ENCODE measurements around the gene FDX1. TPM values are rescaled to one million over a fixed set of nuclear protein-coding genes. Genes with fewer than 3 reads are reported as not detected.

FDX1 gene
- polyA plus RNA-seq, 1 donor: 32.4 TPM

- Histone ChIP-seq H3K27me3 (ENCODE audit: control insufficient read depth, insufficient read depth, low read length) (no peaks in the 10 kb centered on the region), H3K4me1 (ENCODE audit: control insufficient read depth, insufficient read depth, low read length) (no peaks in the 10 kb centered on the region), H3K4me3 (ENCODE audit: low read length) (no peak overlapping the region), H3K36me3 (ENCODE audit: control insufficient read depth, insufficient read depth, low read length) (no peaks in the 10 kb centered on the region), H3K27ac (ENCODE audit: low read length) (no peak overlapping the region), H3K9me3 (ENCODE audit: control insufficient read depth, low read depth, low read length) (no peaks in the 10 kb centered on the region)
- WGBS (ENCODE audit: insufficient coverage, low lambda C conversion rate): no CpG with 5 or more reads among the region's 2 CpGs
- DNase-seq: no peak
Measured at GRCh38 chr11:110501428-110501827, 71.7 kb downstream of the FDX1 start.

DNA sequence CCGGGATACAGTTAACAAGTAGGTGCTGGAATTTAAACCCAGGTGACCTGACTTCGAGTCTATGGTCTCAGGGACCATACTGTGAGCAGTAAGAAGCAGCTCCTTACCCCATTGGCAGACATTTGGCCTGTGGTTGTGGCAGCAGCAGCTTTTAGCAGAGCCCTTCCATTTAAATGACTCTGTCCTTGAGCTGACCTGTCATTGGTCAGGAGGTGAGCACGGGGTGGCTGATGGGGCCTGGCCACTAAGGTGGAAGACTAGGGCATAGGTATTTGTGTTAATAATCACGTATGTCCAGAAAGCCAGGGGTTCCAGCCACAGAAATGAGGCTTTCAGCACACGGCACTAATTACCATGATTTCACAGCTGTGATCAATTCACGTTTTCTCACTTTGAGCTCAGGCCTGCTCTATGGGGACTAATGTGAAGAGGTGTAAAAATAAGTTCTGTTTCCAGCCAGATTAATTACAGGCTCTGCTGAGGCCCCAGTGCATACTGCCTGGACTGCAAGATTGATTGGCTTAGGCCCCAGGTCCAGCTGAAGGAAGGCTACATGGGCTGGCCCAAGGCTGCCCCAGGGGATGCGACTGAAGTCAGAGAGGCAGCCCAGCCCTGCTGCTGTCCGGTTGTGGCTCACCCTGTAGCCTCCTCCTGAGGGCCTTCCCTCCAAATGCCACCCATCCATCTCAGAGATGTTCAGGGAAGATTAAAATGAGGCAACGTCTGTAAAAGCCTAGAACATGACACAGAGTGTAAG lies 76.0 kb downstream of the FDX1 start:
- H3K4me1 ChIP-seq (ENCODE audit: control insufficient read depth, insufficient read depth, low read length): no peaks in the 10 kb centered on the region
- WGBS (ENCODE audit: insufficient coverage, low lambda C conversion rate): 100% methylated on average over 1 of the region's 9 CpGs
- no peak overlapping the region for H3K27ac ChIP-seq (ENCODE audit: low read length)
- no peaks in the 10 kb centered on the region for H3K27me3 ChIP-seq (ENCODE audit: control insufficient read depth, insufficient read depth, low read length)
- no peaks in the 10 kb centered on the region for H3K9me3 ChIP-seq (ENCODE audit: control insufficient read depth, low read depth, low read length)
- H3K36me3 ChIP-seq (ENCODE audit: control insufficient read depth, insufficient read depth, low read length): no peaks in the 10 kb centered on the region
- no peak overlapping the region for H3K4me3 ChIP-seq (ENCODE audit: low read length)
- no peak for DNase-seq

- Histone ChIP-seq H3K27me3 (ENCODE audit: control insufficient read depth, insufficient read depth, low read length) (no peaks in the 10 kb centered on the region), H3K4me1 (ENCODE audit: control insufficient read depth, insufficient read depth, low read length) (no peaks in the 10 kb centered on the region), H3K27ac (ENCODE audit: low read length) (no peak overlapping the region), H3K4me3 (ENCODE audit: low read length) (no peak overlapping the region), H3K9me3 (ENCODE audit: control insufficient read depth, low read depth, low read length) (no peaks in the 10 kb centered on the region), H3K36me3 (ENCODE audit: control insufficient read depth, insufficient read depth, low read length) (no peaks in the 10 kb centered on the region)
- DNase-seq: no peak
- no CpG with 5 or more reads among the region's 5 CpGs for WGBS (ENCODE audit: insufficient coverage, low lambda C conversion rate)
Measured at GRCh38 chr11:110507328-110507727, 77.6 kb downstream of the FDX1 start.

GRCh38 chr11:110508786-110509185 lies 79.0 kb downstream of the FDX1 start:
- no peaks in the 10 kb centered on the region for H3K9me3 ChIP-seq (ENCODE audit: control insufficient read depth, low read depth, low read length)
- H3K27me3 ChIP-seq (ENCODE audit: control insufficient read depth, insufficient read depth, low read length): no peaks in the 10 kb centered on the region
- H3K4me1 ChIP-seq (ENCODE audit: control insufficient read depth, insufficient read depth, low read length): no peaks in the 10 kb centered on the region
- DNase-seq: no peak
- H3K27ac ChIP-seq (ENCODE audit: low read length): no peak overlapping the region
- no peaks in the 10 kb centered on the region for H3K36me3 ChIP-seq (ENCODE audit: control insufficient read depth, insufficient read depth, low read length)
- WGBS (ENCODE audit: insufficient coverage, low lambda C conversion rate): 100% methylated on average over 1 of the region's 1 CpG
- no peak overlapping the region for H3K4me3 ChIP-seq (ENCODE audit: low read length)

DNA sequence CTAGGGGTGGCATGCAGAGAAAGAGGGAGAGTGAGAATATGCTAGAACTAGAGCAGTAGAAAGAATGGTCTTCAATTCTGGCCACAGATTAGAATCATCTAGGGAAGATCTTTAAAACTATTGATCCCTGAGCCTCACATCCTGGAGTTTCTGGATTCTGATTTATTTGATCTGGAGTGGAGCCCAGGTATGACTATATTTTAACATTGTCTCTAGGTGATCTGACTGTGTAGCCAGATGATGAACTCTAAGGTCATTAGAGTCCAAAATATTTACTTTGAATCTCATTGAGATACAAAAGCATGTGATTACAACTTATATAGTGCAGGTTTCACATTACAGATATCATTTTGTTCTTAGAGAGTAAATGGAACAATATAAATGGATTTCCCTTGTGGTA lies 79.7 kb downstream of the FDX1 start:
- DNase-seq: no peak
- H3K9me3 ChIP-seq (ENCODE audit: control insufficient read depth, low read depth, low read length): no peaks in the 10 kb centered on the region
- H3K27me3 ChIP-seq (ENCODE audit: control insufficient read depth, insufficient read depth, low read length): no peaks in the 10 kb centered on the region
- no peaks in the 10 kb centered on the region for H3K4me1 ChIP-seq (ENCODE audit: control insufficient read depth, insufficient read depth, low read length)
- H3K27ac ChIP-seq (ENCODE audit: low read length): no peak overlapping the region
- H3K4me3 ChIP-seq (ENCODE audit: low read length): no peak overlapping the region
- H3K36me3 ChIP-seq (ENCODE audit: control insufficient read depth, insufficient read depth, low read length): no peaks in the 10 kb centered on the region

DNA sequence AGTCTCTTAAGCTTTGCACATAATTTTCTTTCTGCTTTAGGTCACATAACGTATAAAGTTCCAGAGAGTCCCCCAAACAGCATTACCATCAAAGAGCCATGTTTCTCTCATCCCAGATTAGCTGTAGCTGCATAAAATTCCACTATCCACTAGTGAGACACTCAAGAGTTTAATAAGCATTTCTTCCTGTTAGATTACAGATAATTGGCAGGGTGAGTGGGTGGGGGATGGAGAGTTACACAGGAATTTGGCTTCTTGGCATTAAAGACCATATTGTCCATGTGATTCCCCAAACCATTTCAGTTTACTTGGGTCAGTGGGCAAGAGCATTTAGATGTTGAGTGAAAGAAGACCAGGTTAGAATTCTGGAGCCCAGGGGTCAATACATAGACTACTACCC lies 82.3 kb downstream of the FDX1 start:
- no peaks in the 10 kb centered on the region for H3K27me3 ChIP-seq (ENCODE audit: control insufficient read depth, insufficient read depth, low read length)
- 100% methylated on average over 1 of the region's 1 CpG for WGBS (ENCODE audit: insufficient coverage, low lambda C conversion rate)

GRCh38 chr11:110513259-110513801 lies 83.6 kb downstream of the FDX1 start:
- Histone ChIP-seq H3K27me3 (ENCODE audit: control insufficient read depth, insufficient read depth, low read length) (no peaks in the 10 kb centered on the region), H3K9me3 (ENCODE audit: control insufficient read depth, low read depth, low read length) (no peaks in the 10 kb centered on the region), H3K27ac (ENCODE audit: low read length) (no peak overlapping the region), H3K4me1 (ENCODE audit: control insufficient read depth, insufficient read depth, low read length) (no peaks in the 10 kb centered on the region), H3K4me3 (ENCODE audit: low read length) (no peak overlapping the region), H3K36me3 (ENCODE audit: control insufficient read depth, insufficient read depth, low read length) (no peaks in the 10 kb centered on the region)
- WGBS (ENCODE audit: insufficient coverage, low lambda C conversion rate): no CpG with 5 or more reads among the region's 12 CpGs
- DNase-seq: no peak

More for the DNA sequence above, 82.3 kb downstream of the FDX1 start:
- H3K4me3 ChIP-seq (ENCODE audit: low read length): no peak overlapping the region
- no peaks in the 10 kb centered on the region for H3K4me1 ChIP-seq (ENCODE audit: control insufficient read depth, insufficient read depth, low read length)
- H3K9me3 ChIP-seq (ENCODE audit: control insufficient read depth, low read depth, low read length): no peaks in the 10 kb centered on the region
- DNase-seq: no peak
- no peak overlapping the region for H3K27ac ChIP-seq (ENCODE audit: low read length)
- H3K36me3 ChIP-seq (ENCODE audit: control insufficient read depth, insufficient read depth, low read length): no peaks in the 10 kb centered on the region

DNA sequence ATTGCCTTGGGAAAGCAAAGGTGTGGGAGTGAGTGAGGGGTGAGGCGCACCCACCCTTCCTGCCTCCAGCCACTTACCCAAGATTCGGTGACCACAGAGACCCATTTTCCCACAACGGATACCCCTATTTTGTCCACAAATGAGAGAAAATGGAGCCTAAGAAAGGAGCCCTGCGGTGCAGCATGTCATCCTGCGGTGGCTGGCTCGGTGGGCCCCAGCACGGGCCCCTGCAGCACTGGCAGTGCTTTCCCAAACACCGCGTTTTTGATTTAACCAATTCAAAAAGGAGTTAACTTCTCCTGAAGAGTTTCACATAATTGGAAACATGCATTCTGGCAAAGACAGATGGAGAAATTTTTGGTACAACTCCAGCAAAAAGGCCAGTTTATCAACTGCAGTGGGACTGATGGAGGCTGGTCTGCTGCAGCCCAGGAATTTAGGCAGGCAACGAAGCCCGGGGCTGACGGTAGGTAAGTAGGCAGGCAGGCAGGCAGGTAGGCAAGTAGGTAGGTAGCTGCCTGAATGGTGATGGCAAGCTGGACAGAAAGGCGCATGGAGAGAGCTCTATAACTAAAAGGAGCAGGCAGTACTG lies 84.2 kb downstream of the FDX1 start:
- H3K36me3 ChIP-seq (ENCODE audit: control insufficient read depth, insufficient read depth, low read length): no peaks in the 10 kb centered on the region
- DNase-seq: no peak
- 90% methylated on average over 4 of the region's 13 CpGs for WGBS (ENCODE audit: insufficient coverage, low lambda C conversion rate)
- H3K9me3 ChIP-seq (ENCODE audit: control insufficient read depth, low read depth, low read length): no peaks in the 10 kb centered on the region
- H3K27me3 ChIP-seq (ENCODE audit: control insufficient read depth, insufficient read depth, low read length): no peaks in the 10 kb centered on the region
- H3K27ac ChIP-seq (ENCODE audit: low read length): no peak overlapping the region
- H3K4me3 ChIP-seq (ENCODE audit: low read length): no peak overlapping the region
- no peaks in the 10 kb centered on the region for H3K4me1 ChIP-seq (ENCODE audit: control insufficient read depth, insufficient read depth, low read length)

Other genes with a start within 250 kb of the FDX1 start
- gene RDX, start 133.3 kb upstream of the FDX1 start, polyA plus RNA-seq: 51.6 TPM